ENCODE data around the gene NDUFV1.
"Not testable (repeated sequence)": the region's sequence is repeated elsewhere in the genome, so short reads cannot be mapped to it uniquely, and the experiment has no call there.

NDUFV1 gene

DNA sequence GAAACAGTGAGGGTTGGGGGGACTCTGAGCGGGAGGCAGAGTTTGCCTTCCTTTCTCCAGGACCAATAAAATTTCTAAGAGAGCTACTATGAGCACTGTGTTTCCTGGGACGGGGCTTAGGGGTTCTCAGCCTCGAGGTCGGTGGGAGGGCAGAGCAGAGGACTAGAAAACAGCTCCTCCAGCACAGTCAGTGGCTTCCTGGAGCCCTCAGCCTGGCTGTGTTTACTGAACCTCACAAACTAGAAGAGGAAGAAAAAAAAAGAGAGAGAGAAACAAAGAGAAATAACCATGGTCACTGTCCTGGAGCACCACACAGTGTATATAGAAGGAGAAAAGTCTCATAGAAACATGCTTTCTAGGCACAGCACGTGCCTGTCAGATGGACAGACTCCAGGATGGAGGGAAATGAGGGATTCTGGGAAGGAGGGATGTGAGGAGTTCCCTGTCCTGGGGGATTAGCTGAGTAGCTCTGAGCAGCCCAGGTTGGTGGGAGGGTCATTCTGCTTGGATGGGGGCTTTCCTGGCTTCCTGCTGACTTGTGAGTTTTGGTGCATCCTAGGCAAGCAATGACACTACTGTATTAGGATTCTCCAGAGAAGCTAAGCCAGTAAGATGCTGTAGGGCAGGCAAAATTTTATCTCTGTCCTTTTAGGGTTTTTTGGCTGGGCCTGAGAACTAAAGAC lies 20.0 kb upstream of the NDUFV1 start:
- no peak for DNase-seq (ENCODE audit: low spot score)

DNA sequence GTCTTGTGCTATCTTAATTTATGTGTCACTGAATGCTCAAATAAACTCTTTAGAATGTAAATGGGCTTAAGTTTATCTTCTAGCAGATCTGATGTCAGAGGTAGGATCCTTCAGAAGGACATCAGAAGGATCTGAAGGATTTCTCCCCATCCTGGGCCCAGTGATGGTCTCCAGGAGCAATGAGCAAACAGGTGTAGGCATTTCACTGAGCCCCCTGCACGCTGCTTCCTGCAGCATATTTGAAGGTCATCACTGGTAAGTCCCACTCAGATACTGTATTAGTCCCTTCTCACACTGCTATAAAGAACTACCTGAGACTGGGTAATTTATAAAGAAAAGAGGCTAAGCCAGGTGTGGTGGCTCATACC lies 18.6 kb upstream of the NDUFV1 start:
- no peak for DNase-seq (ENCODE audit: low spot score)

DNA sequence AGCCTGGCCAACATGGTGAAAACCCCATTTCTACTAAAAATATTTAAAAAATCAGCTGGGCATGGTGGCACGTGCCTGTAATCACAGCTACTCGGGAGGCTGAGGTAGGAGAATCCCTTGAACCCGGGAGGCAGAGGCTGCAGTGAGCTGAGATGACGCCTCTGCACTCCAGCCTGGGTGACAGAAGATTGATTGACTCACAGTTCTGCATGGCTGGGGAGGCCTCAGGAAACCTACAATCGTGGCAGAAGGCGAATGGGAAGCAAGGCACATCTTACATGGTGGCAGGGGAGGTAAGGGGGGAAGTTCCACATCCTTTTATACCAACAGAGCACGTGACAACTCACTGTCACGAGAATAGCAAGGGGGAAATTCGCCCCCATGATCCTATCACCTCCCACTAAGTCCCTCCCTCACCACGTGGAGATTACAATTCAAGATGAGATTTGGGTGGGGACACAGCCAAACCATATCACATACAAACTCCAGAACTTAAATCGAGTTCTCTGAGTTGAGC lies 17.8 kb upstream of the NDUFV1 start:
- DNase-seq (ENCODE audit: low spot score): not testable (repeated sequence)

DNA sequence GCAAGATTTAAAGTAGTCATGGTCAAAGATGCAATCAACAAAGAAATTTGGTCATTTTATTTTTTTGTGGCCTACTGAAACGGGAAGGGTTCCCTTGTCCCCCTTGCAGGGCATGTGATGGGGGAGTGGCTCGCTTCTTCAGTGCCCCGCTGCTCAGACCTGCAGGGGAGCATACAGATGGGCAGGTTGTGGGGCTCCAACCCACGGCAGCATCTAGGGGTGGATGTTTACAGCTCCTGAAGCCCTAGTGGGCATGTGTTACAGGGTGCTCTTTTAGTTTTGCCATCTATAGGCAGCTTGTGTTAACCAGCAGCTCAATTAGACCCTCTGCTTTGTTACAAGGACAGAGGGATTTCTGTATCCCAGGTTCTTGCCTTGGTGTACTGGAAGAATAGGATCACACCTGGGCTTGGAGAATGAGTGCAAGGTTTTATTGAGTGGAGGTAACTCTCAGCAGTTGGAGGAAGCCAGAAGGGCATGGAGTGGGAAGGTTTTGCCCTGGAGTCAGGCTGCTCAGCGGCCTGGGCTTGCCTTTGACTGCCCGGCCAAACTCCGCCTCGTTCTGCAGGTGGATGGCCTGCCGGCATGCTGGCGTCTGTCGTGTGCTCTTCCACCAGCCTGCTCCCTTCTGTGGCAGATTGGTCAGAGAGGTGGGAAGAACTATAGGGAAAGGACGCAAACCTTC lies 13.7 kb upstream of the NDUFV1 start:
- DNase-seq (ENCODE audit: low spot score): no peak

DNA sequence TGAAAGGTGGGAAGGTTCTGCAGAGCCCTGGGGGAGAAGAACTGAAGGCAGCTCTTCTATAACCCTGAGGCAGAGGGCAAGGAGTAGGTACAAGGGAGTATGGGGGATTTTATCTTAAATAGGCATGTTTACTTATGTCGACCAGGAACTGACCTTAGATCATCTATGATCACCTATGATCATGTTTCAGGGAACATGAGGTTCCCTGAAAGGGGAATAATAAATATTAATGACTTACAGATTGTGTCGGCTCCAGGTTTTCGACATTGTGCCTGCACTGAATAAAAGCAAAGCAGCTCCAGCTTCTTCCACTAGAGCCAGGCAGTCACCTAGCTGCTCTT lies 13.2 kb upstream of the NDUFV1 start:
- DNase-seq (ENCODE audit: low spot score): no peak

DNA sequence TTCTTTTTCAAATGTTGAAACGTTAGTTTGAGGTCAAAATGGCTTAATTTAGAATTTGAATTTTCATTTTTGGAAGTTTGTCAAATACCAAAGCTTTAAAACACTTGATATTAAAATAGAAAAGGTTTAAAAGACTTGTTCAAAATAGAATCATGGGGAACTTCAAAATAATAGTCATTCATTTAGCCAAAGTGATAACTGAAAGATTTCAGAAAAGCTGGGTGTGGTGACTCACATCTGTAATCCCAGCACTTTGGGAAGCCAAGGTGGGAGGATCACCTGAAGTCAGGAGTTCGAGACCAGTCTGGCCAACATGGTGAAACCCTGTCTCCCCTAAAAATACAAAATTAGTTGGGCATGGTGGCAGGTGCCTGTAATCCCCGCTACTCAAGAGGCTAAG lies 12.3 kb upstream of the NDUFV1 start:
- DNase-seq (ENCODE audit: low spot score): no peak

DNA sequence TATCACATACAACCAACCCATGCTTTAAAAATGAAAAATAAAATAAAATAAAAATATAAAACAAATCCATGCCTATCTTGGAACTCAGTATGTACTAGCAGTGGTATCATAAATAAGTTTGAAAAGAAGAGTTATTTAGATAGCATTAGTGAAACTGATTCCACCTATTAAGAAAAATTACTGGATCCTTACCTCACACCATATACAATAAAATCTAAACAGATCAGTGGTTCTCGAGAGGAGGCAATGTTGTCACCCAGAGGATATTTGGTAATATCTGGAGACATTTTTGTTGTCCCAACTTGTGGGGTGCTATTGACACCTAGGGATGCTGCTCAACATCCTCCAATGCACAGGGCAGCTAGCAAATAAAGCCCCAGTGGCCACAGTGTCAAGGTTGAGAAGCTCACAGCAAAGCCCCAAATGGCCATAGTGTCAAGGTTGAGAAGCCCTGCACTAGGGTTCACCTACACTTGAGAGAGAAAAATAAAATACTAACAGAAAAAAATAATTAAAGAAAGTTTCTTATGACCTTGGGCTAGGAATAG lies 9.9 kb upstream of the NDUFV1 start:
- no peak for DNase-seq (ENCODE audit: low spot score)

DNA sequence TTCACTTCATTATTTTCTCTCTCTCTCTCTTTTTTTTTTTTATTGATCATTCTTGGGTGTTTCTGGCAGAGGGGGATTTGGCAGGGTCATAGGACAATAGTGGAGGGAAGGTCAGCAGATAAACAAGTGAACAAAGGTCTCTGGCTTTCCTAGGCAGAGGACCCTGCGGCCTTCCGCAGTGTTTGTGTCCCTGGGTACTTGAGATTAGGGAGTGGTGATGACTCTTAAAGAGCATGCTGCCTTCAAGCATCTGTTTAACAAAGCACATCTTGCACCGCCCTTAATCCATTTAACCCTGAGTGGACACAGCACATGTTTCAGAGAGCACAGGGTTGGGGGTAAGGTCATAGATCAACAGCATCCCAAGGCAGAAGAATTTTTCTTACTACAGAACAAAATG lies 9.3 kb upstream of the NDUFV1 start:
- not testable (repeated sequence) for DNase-seq (ENCODE audit: low spot score)

DNA sequence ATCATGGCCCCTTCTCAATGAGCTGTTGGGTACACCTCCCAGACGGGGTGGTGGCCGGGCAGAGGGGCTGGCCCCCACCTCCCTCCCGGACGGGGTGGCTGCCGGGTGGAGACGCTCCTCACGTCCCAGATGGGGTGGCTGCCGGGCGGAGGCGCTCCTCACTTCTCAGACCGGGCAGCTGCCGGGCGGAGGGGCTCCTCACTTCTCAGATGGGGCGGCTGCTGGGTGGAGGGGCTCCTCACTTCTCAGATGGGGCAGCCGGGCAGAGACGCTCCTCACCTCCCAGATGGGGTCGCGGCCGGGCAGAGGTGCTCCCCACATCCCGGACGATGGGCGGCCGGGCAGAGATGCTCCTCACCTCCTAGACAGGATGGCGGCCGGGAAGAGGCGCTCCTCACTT lies 8.8 kb upstream of the NDUFV1 start:
- not testable (repeated sequence) for DNase-seq (ENCODE audit: low spot score)

DNA sequence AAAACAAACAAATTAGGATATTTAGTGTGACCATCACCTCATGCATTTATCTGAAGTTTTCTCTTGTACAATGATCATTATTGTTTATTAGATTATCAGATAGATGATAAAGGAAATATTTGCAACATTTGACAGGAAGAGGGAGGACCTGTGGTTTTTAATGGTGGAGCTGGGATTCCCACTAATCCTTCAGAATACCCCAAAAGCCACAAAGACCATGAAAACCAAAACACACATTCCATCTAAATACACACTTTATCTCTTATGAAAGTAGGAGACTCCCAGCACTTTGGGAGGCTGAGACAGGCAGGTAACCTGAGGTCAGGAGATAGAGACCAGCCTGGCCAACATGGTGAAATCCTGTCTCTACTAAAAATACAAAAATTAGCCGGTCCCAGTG lies 7.6 kb upstream of the NDUFV1 start:
- DNase-seq (ENCODE audit: low spot score): no peak

DNA sequence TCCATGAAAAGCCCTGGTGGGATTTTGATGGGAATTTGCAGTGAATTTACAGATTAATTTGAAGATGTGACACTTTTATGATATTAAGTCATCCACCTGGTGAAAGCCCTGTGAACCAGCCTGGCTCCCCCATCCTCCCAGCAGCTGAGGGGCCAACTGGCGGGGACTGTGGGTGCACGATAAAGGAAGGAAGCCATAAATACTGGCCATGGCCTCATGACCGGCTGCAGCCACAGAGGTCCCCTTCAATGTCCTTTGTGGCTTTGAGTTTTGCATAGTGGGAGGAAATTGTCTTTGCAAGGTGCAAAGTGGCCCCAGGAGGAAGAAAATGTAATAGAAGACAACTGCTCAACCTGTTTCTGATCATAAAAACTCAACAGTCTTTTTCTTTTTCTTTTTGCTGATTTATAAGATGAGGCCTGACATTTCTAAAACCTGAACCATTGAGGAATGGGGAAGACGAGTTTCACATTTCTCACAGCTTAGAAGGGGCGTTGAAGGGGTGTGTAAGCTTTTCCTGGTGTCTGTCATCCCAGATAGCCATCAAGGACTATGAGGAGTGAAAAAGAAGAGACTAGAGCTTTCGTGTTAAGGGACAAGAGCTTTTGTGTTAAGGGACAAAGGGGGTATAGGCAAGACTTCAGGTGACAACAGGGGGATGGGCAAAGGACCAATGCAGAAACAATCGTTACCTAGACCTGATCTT lies 6.3 kb upstream of the NDUFV1 start:
- DNase-seq (ENCODE audit: low spot score): no peak

DNA sequence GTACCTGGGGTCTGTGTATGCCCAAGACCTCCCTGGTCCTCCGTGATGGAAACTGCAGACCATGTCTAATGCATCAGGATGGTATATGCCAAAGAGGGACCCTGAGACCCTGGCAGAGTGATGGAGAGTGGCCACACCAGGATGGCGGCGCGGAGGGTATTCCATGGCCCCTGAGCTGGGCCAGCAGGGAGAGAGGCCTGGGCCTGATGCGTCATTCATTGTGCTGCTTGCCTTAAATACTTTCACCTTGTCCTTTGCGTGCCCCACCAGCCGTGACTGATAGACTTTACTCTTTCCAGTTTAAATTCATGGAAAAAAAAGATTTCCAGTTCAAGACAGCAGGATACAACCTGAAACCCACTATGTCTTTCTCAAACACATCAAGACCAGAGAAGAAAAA lies 5.6 kb upstream of the NDUFV1 start:
- DNase-seq (ENCODE audit: low spot score): no peak

DNA sequence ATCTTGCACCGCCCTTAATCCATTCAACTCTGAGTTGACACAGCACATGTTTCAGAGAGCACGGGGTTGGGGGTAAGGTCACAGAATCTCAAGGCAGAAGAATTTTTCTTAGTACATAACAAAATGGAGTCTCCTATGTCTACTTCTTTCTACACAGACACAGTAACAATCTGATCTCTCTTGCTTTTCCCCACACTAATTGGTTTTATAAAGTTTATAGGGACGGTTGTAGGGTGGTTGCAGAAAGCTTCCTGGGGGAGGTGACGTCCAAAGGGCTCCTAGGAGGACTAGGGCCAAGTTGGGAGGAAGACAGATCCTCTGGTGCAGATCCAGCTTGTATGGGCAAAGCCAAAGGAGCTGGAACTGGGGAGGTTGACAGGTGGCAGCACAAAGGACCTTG lies 2.6 kb upstream of the NDUFV1 start:
- DNase-seq (ENCODE audit: low spot score): not testable (repeated sequence)

DNA sequence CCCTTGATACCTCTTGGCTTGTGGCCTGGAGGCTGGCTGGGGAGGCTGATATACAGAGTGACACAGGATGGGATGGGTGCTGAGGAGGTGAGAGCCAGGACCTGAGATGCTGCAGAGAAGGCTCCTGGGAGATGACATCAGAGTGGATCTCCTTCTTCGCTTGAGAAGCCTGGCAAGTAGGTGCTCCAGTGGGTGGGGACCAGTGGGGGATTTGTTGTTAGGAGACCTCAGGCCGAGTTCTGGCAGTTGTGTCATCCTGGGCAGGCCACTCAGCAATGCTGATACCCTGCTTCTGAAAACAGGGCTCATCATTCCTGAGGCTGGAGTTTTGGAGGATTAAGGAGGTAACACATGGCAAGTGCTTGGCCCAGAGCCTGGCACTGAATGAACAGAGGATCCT lies 1.9 kb upstream of the NDUFV1 start:
- DNase-seq (ENCODE audit: low spot score): no peak

DNA sequence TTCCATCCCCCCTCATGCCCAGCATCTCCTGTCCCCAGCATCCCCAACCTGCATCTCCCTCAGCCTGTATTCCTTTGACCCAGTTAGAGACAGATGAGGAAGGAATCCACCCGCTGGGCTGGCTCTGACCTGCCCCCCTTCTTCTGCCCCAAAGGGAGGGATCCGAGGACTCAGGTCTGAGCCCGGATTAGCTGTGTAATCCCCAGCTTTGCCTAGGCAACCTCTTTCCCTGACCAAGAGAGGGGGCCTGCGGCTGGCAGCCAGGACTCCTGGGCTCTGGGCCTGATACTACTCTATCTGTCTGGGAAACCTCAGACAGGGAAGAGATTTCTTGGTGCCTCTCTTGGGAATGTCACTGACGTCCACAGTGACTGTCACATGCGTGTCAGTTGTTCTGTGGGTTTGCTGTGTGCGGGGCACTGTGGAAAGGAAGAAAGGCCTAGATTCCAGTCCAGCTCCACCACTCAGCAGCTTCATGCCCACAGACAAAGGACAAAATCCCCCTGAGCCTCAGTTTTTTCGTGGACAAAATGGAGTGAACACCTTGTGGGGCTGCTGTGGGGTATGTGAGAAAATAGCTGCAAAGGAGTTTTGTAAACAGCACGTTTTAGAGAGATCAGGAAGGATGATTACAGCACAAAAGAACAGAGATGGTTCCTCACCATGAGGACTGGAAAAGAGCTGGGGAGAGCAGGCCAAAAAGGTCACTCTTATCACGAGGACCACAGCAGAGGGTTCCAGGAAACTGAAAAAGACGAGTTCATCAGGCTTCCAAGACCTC lies 1.3 kb upstream of the NDUFV1 start:
- no peak for DNase-seq (ENCODE audit: low spot score)

DNA sequence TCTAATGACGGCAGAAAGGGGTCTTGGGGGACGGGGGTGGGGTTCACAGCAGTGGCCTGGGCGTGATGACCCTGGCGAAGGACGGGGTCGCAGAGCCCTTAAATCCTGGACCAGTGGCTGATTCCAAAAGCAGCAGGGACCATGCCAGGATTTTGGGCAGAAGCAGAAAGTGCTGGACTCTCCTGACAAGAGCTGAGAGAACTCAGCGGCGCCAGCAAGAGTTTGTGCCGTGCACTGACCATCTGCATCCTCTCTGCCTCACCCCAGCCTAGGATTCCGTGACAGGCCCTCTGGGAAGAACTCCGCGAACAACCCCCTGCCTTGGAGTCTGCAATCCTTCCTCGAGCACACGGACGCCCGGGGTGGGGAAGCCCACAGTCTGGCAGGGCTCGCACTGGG lies 644 bp upstream of the NDUFV1 start:
- DNase-seq (ENCODE audit: low spot score): no peak

DNA sequence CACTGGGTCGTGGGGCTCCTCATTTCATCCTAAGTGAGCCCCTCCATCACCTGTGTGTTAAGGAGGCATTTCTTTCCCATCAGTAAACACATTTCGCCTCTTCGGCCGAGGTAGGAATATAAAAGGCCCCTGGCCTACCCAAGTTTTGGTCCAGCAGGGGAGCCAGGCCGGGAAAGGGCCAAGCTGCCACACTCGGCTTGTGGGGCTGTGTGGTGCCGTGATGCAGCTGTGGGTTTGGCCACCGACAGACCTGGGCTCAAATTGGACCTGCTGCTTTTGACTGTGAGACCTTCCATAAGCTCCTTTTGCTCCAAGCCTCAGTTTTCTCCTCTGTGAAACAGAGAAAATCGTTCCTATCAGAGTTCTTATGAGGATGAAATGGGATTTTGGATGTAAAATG lies 771 bp downstream of the NDUFV1 start:
- DNase-seq (ENCODE audit: low spot score): no peak

DNA sequence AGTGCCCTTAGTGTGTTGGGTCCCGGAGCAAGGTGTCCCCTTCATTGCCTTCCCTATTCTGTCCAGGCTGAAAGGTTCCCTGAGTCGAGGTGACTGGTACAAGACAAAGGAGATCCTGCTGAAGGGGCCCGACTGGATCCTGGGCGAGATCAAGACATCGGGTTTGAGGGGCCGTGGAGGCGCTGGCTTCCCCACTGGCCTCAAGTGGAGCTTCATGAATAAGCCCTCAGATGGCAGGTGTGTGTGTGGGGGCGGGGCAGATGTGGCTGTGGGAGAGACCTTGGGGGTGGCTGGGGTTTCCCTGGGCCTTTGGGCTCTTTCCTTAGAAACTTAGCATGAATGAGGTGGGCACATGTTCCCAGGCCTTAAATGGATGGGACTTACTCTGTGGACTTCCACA lies 1.8 kb downstream of the NDUFV1 start:
- no peak for DNase-seq (ENCODE audit: low spot score)

DNA sequence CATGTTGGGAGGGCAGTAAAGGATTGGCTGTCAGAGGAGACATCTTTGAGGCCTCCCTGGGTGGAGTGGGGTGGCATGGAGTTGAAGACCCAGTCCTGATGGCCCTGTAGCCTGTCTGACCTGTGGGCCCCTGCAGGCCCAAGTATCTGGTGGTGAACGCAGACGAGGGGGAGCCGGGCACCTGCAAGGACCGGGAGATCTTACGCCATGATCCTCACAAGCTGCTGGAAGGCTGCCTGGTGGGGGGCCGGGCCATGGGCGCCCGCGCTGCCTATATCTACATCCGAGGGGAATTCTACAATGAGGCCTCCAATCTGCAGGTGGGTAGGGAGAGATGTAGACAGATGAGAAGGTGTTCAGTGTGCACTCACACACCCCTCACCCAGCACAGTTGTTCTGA lies 2.6 kb downstream of the NDUFV1 start:
- no peak for DNase-seq (ENCODE audit: low spot score)

DNA sequence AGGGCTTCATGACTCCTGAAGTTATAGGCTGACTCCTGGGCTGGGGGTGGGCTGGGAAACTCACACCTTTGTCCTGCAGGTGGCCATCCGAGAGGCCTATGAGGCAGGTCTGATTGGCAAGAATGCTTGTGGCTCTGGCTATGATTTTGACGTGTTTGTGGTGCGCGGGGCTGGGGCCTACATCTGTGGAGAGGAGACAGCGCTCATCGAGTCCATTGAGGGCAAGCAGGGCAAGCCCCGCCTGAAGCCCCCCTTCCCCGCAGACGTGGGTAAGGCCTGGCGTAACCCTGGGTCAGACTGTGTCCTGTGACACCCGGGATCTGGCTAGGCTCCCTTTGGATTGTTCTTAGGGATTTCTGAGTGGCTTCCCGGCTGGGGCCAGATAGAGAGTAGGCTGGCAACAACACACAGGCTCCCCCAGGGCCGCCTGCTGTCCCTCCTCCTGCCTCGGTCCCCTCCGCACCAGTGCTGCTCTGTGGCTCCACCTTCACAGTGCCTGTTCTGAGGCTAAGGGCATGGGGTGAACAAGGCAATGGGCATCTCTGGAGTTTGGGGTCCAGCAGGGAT lies 3.6 kb downstream of the NDUFV1 start:
- no peak for DNase-seq (ENCODE audit: low spot score)

DNA sequence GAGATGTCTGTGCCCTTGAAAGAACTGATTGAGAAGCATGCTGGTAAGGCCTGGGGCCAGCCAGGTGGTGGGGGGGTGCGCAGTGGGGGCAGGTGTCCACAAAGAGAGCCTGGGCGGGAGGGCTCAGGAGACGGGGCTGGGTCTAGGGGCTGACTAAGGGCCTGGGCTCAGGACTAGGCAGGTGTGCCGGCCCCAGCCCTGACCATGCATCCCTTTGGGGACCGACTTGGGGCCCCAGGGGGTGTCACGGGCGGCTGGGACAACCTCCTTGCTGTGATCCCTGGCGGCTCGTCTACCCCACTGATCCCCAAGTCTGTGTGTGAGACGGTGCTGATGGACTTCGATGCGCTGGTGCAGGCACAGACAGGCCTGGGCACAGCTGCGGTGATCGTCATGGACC lies 4.4 kb downstream of the NDUFV1 start:
- DNase-seq (ENCODE audit: low spot score): no peak
